GM21367 (cell line): ENCODE results near the gene MDM2.

Experiments used
- ATAC-seq: cut with Tn5 transposase; IDR thresholded peaks from one replicate; pipeline ENCODE4 v1.9.1; 2021; ENCODE audit not compliant: unreplicated experiment

The MDM2 gene

DNA sequence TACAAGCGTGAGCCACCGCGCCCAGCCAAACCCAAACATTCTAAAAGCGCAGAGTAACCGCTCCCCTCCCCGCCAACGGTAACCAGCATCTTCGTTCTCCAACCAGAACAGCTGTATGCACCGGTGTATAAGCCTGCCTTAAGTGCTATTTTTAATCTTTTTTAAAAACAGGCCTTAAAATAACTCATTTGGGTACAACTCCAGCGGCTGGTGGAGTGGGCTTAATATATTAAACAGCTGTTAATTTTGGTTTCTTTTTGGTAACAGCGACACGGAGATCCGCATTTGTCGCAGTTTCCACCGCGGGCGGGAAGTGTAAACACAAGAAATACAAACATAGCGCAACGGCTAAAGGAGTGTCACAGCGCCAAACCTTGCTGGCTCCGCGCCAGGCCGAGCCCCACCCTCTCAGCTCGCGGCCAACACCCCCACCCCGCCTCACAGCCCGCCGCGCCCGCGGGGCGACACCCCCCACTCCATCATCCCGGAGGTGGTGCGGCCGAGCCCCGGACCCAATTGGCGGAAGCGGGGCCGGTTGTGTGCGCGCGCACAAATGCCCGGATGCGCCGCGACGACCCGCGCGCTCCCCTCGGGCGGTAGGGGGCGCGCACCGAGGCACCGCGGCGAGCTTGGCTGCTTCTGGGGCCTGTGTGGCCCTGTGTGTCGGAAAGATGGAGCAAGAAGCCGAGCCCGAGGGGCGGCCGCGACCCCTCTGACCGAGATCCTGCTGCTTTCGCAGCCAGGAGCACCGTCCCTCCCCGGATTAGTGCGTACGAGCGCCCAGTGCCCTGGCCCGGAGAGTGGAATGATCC is at the start of gene MDM2:
MDM2 (plus strand) TSS at position 602 of the 812 bp plus-strand sequence. CDS start 301 bp downstream, outside the sequence.
- peak; percentile 70 for ATAC-seq

DNA sequence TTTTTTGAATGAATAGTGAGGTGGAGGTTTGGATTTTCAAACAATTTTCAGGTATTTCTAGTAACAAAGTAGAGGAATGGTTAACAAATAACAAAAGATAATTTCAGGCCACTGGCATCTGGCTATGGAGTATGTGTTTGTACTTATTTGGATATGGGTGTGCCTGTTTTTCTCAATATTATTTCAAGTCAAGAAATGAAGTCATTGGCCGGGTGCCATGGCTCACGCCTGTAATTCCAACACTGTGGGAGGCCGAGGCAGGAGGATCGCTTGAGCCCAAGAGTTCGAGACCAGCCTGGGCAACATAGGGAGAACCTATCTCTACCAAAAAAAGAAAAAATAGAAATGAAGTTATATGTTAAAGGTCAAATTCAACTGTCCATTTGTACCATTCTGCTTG is 48.1 kb upstream of the MDM2 start:
- ATAC-seq, result no peak

GRCh38 chr12:68760806-68761441 is 47.1 kb upstream of the MDM2 start:
- no peak for ATAC-seq

- no peak for ATAC-seq
These were observed 46.5 kb upstream of the MDM2 start for GRCh38 chr12:68761442-68761812.

DNA sequence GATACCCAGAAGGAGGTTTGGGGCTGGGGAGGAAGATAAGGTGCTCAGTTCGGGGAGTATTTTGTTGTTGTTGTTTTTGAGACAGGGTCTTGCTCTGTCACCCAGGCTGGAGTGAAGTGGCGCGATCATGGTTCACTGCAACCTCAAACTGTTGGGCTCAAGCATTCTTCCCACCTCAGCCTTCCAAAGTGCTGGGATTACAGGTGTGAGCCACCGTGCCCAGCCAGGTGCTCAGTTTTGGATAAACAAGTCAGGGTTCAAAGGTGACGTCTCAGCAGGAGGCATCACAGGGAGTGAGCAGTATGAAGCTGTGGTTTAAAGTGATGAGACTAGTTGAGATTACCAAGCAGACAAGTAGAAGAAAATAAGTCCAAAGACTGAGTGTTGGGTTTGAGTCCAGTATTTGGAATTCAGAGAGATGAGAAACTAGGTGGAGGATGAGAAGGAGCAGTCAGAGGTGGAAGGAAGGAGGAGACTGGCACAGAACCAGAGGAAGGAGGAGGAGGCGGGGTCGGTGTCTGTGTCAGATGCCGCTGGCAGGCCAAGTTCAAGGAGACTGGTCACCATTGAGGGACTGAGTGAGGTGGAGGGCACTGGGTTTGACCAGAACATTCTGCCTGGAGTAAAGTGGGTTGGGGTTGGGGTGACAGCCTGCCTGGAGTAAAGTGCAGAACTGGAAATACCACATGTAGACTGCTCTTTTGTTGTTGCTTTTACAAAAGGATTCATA is 45.9 kb upstream of the MDM2 start:
- ATAC-seq, result no peak

- ATAC-seq, result no peak
These were observed 45.3 kb upstream of the MDM2 start for GRCh38 chr12:68762691-68763090.

DNA sequence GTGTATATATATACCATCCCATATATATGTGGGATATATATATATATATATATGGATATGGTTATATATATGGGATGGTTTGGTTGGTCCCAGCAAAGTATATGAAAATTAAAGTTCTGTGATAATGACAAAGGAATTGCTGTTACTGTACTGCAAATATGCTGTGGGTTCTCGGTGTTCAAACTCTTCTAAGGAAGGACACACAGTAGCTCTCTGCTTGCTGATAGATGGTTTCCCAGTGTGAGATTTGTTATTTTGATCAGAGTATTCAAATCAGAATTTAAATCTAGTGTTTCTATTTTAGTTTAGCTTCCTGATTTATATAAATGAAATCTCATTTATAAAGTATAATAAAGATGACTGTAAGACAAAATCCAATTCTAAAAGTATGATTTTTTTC is 42.3 kb upstream of the MDM2 start:
- no peak for ATAC-seq

GRCh38 chr12:68766646-68767045 is 41.3 kb upstream of the MDM2 start:
- no peak for ATAC-seq

DNA sequence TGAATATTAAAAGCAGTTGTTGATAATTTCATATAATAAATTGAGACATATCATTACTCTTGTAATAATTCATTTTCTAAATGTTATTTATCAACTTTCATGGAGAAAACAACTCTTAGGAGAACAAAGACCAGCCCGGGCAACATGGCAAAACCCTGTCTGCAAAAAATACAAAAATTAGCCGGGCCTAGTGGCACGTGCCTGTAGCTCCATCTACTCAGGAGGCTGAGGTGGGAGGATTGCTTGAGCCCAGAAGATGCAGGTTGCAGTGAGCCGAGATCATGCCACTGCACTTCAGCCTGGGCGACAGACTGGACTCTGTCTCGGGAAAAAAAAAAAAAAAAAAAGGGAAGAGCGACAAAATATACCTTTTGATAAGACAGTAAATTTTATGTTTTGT is 40.8 kb upstream of the MDM2 start:
- no peak for ATAC-seq

GRCh38 chr12:68768431-68768939 is 39.5 kb upstream of the MDM2 start:
- no peak for ATAC-seq

DNA sequence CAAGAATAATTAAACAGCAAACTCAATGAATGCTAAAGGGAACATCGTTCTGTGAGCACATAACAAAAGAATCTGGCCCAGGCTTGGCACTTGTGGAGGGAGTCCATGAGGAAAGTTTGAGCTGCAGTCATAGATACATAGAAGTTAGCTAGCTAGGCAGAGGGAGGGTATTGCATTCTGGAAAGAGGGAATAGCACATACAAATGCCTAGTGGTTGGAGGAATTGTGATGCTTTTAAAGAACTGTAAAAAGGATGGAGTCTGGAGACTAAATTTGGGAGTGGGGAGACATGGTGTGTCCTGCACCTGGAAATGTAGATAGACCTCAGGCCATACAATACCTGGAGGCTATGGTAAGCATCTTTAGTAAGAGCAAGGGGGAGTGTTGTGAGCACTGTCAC is 38.0 kb upstream of the MDM2 start:
- ATAC-seq, result no peak

- no peak for ATAC-seq
These were observed 36.6 kb upstream of the MDM2 start for GRCh38 chr12:68771223-68771925.

GRCh38 chr12:68772714-68773113 is 35.3 kb upstream of the MDM2 start:
- peak; percentile 57 for ATAC-seq

GRCh38 chr12:68773582-68773981 is 34.4 kb upstream of the MDM2 start:
- ATAC-seq, result no peak

- ATAC-seq, result no peak
These were observed 32.8 kb upstream of the MDM2 start for GRCh38 chr12:68775121-68775630.

- ATAC-seq, result no peak
These were observed 30.9 kb upstream of the MDM2 start for GRCh38 chr12:68776976-68777610.

GRCh38 chr12:68779280-68779679 is 28.7 kb upstream of the MDM2 start:
- ATAC-seq, result no peak

GRCh38 chr12:68780731-68781130 is 27.2 kb upstream of the MDM2 start:
- ATAC-seq, result no peak

DNA sequence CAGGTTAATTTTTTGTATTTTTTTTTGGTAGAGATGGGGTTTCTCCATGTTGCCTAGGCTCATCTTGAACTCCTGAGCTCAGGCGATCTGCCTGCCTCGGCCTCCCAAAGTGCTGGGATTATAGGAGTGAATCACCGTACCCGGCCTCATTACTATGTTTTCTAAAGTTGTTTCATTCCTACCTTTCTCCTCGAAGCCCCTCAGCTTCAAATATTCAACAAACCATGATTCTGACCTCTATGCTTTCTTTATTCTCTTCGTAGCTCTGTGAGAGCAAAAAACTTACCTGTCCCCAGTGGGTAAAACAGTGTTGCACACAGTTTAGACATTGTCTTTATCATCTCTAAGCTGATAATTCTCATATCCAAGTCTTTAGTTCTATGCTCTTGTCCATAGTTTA is 26.2 kb upstream of the MDM2 start:
- no peak for ATAC-seq

GRCh38 chr12:68784015-68784414 is 24.0 kb upstream of the MDM2 start:
- ATAC-seq, result no peak
